ENCODE data around the gene DOC2B.
"Not testable (repeated sequence)": the region's sequence is repeated elsewhere in the genome, so short reads cannot be mapped to it uniquely, and the experiment has no call there.

The DOC2B gene

GRCh38 chr17:210402-210801 is 29.0 kb upstream of the DOC2B start:
- FAIRE-seq, result no peak

- no peak for FAIRE-seq
Observed at GRCh38 chr17:208429-208828, 27.0 kb upstream of the DOC2B start.

GRCh38 chr17:207775-208174 is 26.3 kb upstream of the DOC2B start:
- no peak for FAIRE-seq

DNA sequence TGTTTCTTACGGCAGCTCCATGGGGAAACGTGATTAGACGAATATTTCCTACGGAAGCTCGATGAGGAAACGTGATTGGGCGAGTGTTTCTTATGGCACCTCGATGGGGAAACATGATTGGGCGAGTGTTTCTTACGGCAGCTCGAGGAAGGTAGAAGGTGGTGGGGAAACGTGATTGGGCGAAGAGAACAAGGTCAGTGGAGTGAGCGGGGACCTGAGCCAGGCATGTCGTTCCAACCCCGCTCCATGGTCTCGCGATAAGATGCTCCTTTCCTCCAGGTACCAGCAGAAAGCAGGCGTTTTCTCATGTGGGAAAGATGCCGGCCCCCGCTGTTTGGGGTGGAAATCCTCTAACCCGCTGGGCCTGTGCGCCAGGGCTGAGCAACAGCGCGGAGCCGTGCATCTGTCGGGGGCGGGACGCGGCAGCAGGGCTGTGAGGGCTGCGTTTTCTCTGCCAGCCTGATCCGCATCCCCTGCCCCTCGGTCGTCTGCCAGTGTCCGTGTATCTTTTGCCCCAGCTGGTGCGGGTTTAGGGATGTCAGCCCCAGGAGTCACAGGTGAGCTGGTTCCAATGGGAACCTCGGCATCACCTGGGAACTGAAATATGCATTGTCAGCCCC is 25.6 kb upstream of the DOC2B start:
- no peak for FAIRE-seq

- not testable (repeated sequence) for FAIRE-seq
Observed at GRCh38 chr17:206484-206883, 25.0 kb upstream of the DOC2B start.

GRCh38 chr17:205817-206216 is 24.4 kb upstream of the DOC2B start:
- FAIRE-seq, result no peak

GRCh38 chr17:205148-205669 is 23.8 kb upstream of the DOC2B start:
- FAIRE-seq, result no peak

DNA sequence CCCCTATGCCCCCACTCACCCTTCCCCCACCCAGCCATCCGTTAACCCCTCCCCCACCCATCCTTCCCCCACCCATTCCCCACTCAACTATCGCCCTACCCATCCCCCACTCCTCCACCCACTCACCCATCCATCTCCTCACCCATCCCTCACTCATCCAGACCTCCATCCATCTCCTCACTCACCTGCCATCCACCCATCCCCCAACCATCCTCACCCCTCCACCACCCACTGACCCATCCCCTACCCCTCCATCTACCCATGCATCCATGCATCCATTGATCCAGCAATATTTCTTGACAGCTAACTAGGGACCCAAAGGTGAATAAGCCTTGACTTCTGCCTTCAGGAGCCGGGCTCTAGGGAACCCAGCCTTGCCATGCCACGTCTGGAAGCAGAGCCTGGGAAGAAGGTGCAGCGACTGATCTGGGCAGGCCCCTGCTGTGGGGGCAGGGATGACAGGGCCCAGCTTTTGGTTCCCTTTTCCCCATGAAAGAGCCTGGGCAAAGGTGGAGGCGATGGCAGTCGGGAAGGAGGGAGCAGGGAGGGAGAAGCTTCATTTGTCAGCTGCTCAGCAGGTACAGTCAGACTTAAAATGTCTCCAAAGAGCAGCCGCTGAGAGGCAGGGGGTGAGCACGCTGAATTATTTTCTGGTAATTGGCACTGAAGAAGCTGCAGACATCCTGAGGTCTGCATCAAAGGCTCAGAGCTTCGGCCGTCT is 23.1 kb upstream of the DOC2B start:
- FAIRE-seq, result no peak

- no peak for FAIRE-seq
Observed at GRCh38 chr17:202501-202951, 21.1 kb upstream of the DOC2B start.

DNA sequence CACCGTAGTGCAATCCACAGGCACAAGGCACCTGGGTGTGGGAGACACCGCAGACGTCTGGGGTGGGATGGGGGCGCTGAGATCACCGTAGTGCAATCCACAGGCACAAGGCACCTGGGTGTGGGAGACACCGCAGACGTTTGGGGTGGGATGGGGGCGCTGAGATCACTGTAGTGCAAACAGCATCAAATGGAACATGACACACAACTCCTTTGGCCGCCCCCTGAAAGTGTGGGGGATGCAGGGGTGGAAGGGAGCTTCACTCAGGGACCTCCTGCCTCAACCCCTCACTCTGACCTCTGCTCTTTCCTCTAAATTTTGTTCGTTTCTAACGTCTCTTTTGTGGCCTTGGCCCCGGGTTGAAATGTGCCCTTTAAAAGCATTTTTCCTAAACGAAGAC is 20.3 kb upstream of the DOC2B start:
- not testable (repeated sequence) for FAIRE-seq

GRCh38 chr17:201257-201656 is 19.8 kb upstream of the DOC2B start:
- FAIRE-seq, result not testable (repeated sequence)

GRCh38 chr17:200586-200985 is 19.1 kb upstream of the DOC2B start:
- no peak for FAIRE-seq

DNA sequence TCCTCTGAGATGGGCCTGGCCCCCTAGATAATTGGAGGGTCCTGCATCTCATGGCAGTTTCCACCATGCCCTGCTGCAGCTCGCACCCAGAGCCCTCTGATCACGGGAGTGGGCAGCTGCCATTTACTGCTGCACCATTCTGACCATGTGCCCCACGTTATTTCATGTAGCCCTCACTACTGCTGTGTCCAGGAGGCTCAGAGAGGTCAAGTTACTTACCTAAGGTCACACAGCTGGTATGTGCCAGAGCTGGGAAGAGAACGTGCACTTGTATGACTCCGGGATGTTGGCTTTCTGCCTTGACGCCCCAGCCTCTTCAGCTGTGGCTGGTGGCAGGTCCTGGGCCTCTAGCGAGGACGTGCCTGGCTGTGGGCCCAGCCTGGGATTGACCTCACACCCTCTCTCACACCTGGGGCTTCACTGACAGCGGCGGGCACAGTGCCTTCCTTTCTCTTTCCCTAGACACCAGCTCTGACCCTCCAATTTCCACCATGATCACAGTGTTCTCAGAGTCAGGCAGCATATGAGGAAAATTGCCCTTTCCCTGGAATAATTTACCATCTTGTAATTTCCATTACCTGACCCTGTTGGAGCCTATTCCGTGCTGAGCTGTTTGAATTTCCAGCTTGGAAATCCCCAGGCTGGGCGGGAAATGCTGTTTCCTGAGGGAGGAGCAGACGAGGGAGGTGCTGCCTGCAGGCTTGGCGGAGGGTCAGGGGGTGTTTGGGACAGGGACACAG is 18.5 kb upstream of the DOC2B start:
- FAIRE-seq, result no peak

GRCh38 chr17:199191-199604 is 17.7 kb upstream of the DOC2B start:
- FAIRE-seq, result no peak

DNA sequence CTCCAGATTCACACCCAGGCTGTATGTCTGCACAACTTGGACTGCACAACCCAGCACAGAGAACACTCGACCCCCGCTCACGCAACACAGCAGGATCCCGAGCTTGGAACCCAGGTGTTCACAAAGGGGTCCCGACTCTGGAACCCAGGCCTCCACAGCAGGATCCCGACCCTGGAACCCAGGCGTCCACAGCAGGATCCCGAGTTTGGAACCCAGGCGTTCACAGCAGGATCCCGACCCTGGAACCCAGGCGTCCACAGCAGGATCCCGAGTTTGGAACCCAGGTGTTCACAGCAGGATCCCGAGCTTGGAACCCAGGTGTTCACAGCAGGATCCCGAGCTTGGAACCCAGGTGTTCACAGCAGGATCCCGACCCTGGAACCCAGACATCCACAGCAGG is 16.8 kb upstream of the DOC2B start:
- not testable (repeated sequence) for FAIRE-seq

DNA sequence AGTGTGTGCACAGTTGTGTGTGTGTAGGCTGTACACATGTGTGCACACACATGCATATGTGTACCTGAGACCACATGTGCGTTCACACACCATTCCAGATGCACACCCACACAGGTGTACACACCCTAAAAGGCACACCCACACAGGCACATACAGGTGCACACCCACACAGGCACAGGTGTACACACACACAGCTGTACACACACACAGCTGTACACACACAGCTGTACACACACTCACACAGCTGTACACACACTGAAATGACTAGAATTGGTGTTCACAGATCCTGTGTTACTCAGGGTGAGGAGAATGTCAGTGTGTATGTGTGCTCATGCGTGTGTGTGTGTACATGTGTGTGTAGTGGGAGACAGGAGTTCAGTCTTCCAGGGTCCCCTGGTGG is 15.9 kb upstream of the DOC2B start:
- no peak for FAIRE-seq

- no peak for FAIRE-seq
Observed at GRCh38 chr17:194828-195602, 13.6 kb upstream of the DOC2B start.

DNA sequence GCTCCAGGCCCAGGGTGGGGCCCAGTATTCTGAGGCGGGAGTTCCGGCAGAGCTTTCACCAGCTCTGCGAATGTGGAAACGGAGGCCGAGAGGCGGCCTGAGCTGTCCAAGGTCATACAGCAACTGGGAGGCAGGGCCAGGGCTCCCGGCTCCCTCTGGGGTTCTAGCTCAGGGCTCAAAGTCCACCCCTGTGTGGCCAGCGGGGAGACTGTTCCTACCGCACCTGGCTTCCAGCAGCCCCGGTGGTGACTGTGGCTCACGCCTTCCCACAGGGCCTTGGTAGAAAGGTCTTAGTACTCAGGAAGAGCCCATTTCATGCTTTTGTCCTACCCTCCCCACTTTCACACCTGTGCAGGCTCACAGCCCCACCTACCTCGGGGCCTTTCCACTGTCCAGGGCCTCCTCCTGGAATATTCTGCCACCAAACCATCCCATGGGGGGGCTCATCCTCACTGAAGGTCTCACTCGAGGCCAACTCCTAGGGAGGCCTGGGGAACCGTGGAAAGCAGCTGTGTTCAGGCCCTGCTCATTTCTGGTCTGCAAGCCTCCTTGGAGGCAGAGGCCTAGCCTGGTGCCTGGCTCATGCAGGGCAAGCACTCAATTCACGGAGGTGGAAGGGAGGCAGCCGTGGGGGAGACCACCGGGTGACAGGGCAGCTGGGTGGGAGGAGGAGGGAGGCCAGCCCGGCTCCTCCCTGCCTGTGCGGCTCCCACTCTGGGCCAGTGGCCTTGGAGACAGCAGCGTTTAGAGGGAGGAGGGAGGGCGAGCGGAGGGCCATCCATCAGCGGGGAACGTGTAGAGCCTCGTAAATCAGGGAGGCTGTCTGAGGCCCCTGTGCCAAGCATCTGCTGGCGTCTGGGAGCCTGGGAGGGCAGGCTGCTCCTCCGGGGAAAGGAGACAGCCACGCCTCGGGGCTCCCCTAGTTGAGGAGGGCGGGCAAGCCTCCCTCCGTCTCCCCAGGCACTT is 12.7 kb upstream of the DOC2B start:
- FAIRE-seq, result no peak

GRCh38 chr17:193426-193810 is 12.0 kb upstream of the DOC2B start:
- no peak for FAIRE-seq

- no peak for FAIRE-seq
Observed at GRCh38 chr17:192666-193425, 11.4 kb upstream of the DOC2B start.

- no peak for FAIRE-seq
Observed at GRCh38 chr17:189444-189843, 8.0 kb upstream of the DOC2B start.

Measured in A204.1 (cell line).